SU-DHL-6 (cell line): ENCODE measurements around the gene RAVER2.

Experiments
- H2AFZ ChIP-seq: fragments of 200-600 bp; sonication (generic); 2 replicates; pipeline ENCODE4 v1.6.1; 2014; ENCODE audit warnings: low read depth, mild to moderate bottlenecking, moderate library complexity, mixed read lengths, antibody characterized with exemption, low read length; ENCODE audit not compliant: severe bottlenecking
- H3F3A ChIP-seq: fragments of 200-600 bp; shearing (Covaris generic); 2 replicates; pipeline ENCODE4 v1.6.0; 2016; ENCODE audit warnings: antibody characterized with exemption, mild to moderate bottlenecking; ENCODE audit not compliant: insufficient read depth
- H3K27ac ChIP-seq: fragments of 200-600 bp; sonication (generic); 2 replicates; pipeline ENCODE4 v1.5.1; 2016; ENCODE audit warnings: low read depth, mild to moderate bottlenecking, low read length, moderate library complexity, mixed read lengths
- H3K27me3 ChIP-seq: fragments of 200-600 bp; sonication (generic), shearing (Covaris generic); 2 replicates; pipeline ENCODE4 v1.6.0; 2014; ENCODE audit warnings: mild to moderate bottlenecking, low read length
- H3K36me3 ChIP-seq: fragments of 200-600 bp; sonication (generic); 2 replicates; pipeline ENCODE4 v1.6.1; 2014; ENCODE audit warnings: mild to moderate bottlenecking, low read length, mixed read lengths
- H3K4me2 ChIP-seq: fragments of 300-600, 200-600 bp; shearing (Covaris generic), sonication (generic); 2 replicates; pipeline ENCODE4 v1.6.0; 2014; ENCODE audit warnings: low read length, low read depth, mild to moderate bottlenecking; ENCODE audit not compliant: poor library complexity, severe bottlenecking
- H3K4me3 ChIP-seq: fragments of 200-600 bp; sonication (generic); 2 replicates; pipeline ENCODE4 v1.5.1; 2014; ENCODE audit warnings: antibody characterized with exemption, low read length, mild to moderate bottlenecking, mixed read lengths; ENCODE audit not compliant: insufficient read depth, poor library complexity, severe bottlenecking
- H3K79me2 ChIP-seq: fragments of 200-600 bp; sonication (generic); 2 replicates; pipeline ENCODE4 v1.6.1; 2014; ENCODE audit warnings: mild to moderate bottlenecking, low read length, moderate library complexity; ENCODE audit not compliant: insufficient read depth
- H3K9ac ChIP-seq: fragments of 200-600 bp; sonication (generic); 2 replicates; pipeline ENCODE4 v1.7.0; 2014; ENCODE audit warnings: mild to moderate bottlenecking, low read length
- H3K9me2 ChIP-seq: fragments of 200-600 bp; sonication (generic); replicated peaks from 2 replicates; pipeline ENCODE4 v1.6.1; 2014; ENCODE audit warnings: low read length; ENCODE audit not compliant: insufficient read depth
- H3K9me3 ChIP-seq: fragments of 200-600 bp; sonication (generic); 2 replicates; pipeline ENCODE4 v1.6.1; 2014; ENCODE audit warnings: low read length, mixed read lengths; ENCODE audit not compliant: insufficient read depth
- H4K20me1 ChIP-seq: fragments of 200-600 bp; sonication (generic); 2 replicates; pipeline ENCODE4 v1.6.1; 2014; ENCODE audit warnings: low read depth, mild to moderate bottlenecking, antibody characterized with exemption, low read length, moderate library complexity, mixed read lengths
- EZH2phosphoT487 ChIP-seq: fragments of 200-600 bp; sonication (generic), shearing (Covaris generic); conservative IDR thresholded peaks from 2 replicates; pipeline ENCODE4 v1.6.1; 2018; ENCODE audit warnings: mild to moderate bottlenecking, antibody characterized with exemption, low read length, moderate library complexity, mixed read lengths
- TF ChIP-seq, protein P1 (sequence below): fragments of 200-600 bp; sonication (generic); IDR thresholded peaks from one replicate; pipeline ENCODE4 v1.5.1; 2017; ENCODE audit warnings: antibody characterized with exemption, mild to moderate bottlenecking, low read length, moderate library complexity; ENCODE audit not compliant: insufficient read depth, poor library complexity, severe bottlenecking

RAVER2 gene

DNA sequence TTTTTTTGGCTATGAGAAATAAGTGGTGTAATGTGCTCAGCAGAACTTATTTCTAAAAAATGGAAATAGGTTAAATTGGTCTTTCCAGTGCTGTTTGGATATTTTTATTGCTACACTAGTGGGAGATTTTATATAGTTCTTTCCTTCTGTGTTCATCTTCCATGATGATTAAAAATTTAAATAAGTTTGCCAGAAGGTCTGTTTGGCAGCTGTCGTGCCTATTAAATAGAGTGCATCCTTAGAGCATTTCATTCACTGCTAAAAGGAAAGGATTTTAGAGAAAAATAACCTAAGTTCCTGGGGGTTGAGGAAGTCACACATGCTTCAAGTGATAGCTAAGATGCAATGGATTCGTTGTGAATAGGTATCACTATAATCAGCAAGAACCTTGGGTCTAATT lies 29.7 kb upstream of the RAVER2 start:
- no peaks in the 10 kb centered on the region for H4K20me1 ChIP-seq
- H3K36me3 ChIP-seq, result no peaks in the 10 kb centered on the region
- H3K27me3 ChIP-seq, result no peaks in the 10 kb centered on the region
- H3K9ac ChIP-seq, result no peak overlapping the region
- no peak overlapping the region for H3K4me2 ChIP-seq
- H3K27ac ChIP-seq, result no peak overlapping the region
- no peaks in the 10 kb centered on the region for H3K79me2 ChIP-seq
- H3K4me3 ChIP-seq, result no peak overlapping the region
- H3K9me3 ChIP-seq, result no peaks in the 10 kb centered on the region
- no peak overlapping the region for H2AFZ ChIP-seq
- no peak for TF ChIP-seq EZH2phosphoT487
- TF ChIP-seq, protein P1, sequence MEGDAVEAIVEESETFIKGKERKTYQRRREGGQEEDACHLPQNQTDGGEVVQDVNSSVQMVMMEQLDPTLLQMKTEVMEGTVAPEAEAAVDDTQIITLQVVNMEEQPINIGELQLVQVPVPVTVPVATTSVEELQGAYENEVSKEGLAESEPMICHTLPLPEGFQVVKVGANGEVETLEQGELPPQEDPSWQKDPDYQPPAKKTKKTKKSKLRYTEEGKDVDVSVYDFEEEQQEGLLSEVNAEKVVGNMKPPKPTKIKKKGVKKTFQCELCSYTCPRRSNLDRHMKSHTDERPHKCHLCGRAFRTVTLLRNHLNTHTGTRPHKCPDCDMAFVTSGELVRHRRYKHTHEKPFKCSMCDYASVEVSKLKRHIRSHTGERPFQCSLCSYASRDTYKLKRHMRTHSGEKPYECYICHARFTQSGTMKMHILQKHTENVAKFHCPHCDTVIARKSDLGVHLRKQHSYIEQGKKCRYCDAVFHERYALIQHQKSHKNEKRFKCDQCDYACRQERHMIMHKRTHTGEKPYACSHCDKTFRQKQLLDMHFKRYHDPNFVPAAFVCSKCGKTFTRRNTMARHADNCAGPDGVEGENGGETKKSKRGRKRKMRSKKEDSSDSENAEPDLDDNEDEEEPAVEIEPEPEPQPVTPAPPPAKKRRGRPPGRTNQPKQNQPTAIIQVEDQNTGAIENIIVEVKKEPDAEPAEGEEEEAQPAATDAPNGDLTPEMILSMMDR, result no peak
- no peaks in the 10 kb centered on the region for H3K9me2 ChIP-seq
- H3F3A ChIP-seq, result no peaks in the 10 kb centered on the region

DNA sequence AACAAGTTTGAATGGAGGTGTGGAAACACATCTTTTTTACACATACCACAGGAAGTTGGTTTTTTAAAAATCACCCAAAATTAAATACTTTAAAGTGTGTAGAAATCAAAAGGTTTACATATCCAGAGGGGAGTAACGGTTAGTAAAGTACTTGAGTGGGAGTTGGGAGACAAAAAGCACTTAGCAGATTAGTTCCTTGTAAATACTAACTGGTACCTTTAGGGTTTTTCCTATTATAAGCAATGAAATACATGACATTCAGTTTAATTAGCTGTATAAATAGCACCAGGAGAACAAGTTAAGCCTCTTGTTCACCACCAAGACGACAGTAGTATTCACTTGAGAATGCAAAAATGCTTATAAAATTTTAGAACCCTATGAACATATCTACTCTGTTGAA lies 23.7 kb upstream of the RAVER2 start:
- no peak overlapping the region for H3K27ac ChIP-seq
- no peak for TF ChIP-seq EZH2phosphoT487
- no peaks in the 10 kb centered on the region; the same call in 1 of the 2 replicates for H3K27me3 ChIP-seq
- no peaks in the 10 kb centered on the region for H3K9me3 ChIP-seq
- no peaks in the 10 kb centered on the region for H4K20me1 ChIP-seq
- no peaks in the 10 kb centered on the region for H3K36me3 ChIP-seq
- H2AFZ ChIP-seq, result no peak overlapping the region
- H3K4me3 ChIP-seq, result no peak overlapping the region
- no peaks in the 10 kb centered on the region for H3K9me2 ChIP-seq
- no peaks in the 10 kb centered on the region for H3F3A ChIP-seq
- H3K9ac ChIP-seq, result no peak overlapping the region
- no peaks in the 10 kb centered on the region for H3K79me2 ChIP-seq
- no peak overlapping the region for H3K4me2 ChIP-seq

DNA sequence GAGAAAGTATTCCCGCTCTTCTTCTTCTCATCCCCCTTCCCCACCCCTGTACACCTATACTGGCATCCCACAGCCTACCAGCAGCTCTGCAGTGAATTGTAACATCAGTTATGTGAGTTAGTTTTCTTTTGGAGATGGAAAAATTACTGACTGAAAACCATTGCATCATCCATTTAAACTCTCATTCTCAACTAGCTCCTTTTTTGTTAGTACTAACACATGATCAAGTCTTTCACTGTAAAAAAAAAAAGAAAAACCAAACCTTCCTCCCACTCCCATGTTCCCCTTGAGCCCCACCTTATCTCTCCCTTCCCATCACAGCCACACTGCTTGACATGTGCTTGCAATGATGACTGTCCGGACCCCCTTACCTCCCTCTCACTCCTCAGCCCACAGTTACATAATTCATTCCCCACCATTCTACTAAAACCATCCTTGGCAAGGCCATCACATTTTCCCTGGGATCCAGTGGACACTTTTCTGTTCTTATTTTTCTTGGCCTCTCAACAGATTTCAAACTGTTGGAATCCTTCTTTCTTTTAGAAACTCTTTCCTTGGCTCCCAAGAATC lies 23.2 kb upstream of the RAVER2 start:
- Histone ChIP-seq H3K79me2 (no peaks in the 10 kb centered on the region), H3K36me3 (no peaks in the 10 kb centered on the region), H3K9ac (no peak overlapping the region), H3K4me2 (no peak overlapping the region), H3K27ac (no peak overlapping the region), H2AFZ (no peak overlapping the region), H3K4me3 (no peak overlapping the region), H3F3A (no peaks in the 10 kb centered on the region), H3K9me2 (no peaks in the 10 kb centered on the region), H3K27me3 (no peaks in the 10 kb centered on the region; the same call in 1 of the 2 replicates), H3K9me3 (no peaks in the 10 kb centered on the region), H4K20me1 (no peaks in the 10 kb centered on the region)
- no peak for TF ChIP-seq EZH2phosphoT487
- TF ChIP-seq, protein P1, result no peak

DNA sequence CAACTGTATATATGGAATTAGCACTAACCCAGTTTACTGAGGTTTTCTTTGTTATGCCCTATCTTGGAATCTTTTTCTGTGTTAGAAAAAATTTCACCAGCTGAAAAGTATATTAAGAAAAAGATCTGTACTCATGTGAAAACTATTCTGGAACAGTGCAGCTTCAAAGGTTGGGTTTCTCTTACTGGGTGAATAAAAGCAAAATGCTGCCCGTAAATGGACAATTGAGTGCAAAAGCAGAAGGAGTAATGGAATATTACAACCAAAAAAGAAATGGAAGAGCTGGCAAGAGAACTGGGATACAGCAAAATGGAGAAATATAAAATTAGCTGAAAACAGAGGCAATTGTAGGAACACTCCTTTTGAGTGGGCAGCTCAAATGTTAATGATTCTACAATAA lies 17.0 kb upstream of the RAVER2 start:
- no peaks in the 10 kb centered on the region for H3K36me3 ChIP-seq
- no peaks in the 10 kb centered on the region for H4K20me1 ChIP-seq
- no peaks in the 10 kb centered on the region for H3K79me2 ChIP-seq
- H3K27ac ChIP-seq, result no peak overlapping the region
- TF ChIP-seq, protein P1, result no peak
- TF ChIP-seq EZH2phosphoT487, result no peak
- no peaks in the 10 kb centered on the region for H3K27me3 ChIP-seq
- no peak overlapping the region for H3K4me3 ChIP-seq
- H3K9me2 ChIP-seq, result no peaks in the 10 kb centered on the region
- no peak overlapping the region for H3K4me2 ChIP-seq
- H2AFZ ChIP-seq, result no peak overlapping the region
- no peak overlapping the region for H3K9ac ChIP-seq
- H3K9me3 ChIP-seq, result no peaks in the 10 kb centered on the region
- no peaks in the 10 kb centered on the region for H3F3A ChIP-seq
